Sciatic nerve (tissue), 2 donors: ENCODE data around the gene TBC1D22A. TPM values are rescaled to one million over a fixed set of nuclear protein-coding genes. Genes with fewer than 3 reads are reported as not detected.
A peak's percentile ranks its signal among the peaks of the same experiment; 100 is the strongest.

Source experiments
- ATAC-seq: fragments of 200-7000 bp; cut with Tn5 transposase; one replicate; pipeline ENCODE4 v1.9.1; 2020; ENCODE audit warnings: mild to moderate bottlenecking, moderate library complexity
- DNase-seq: peaks from one replicate; pipeline ENCODE4 v3.0.0-alpha.2; 2020; ENCODE audit warnings: low spot score
- intact Hi-C: fragments of 100-400 bp; cut with DNase I; formaldehyde crosslinking; loops from one replicate; pipeline ENCODE4 v1.14.2; 2022
- total RNA-seq: library from RNA; stranded (reverse); fragmentation: NEBNext Ultra II Directional; extraction: Animal tissue kit (Norgen Biotek cat#: 25700); gene quantifications from one replicate; pipeline ENCODE4 v1.2.1, GENCODE V29; 2021
- donor health status: DM: no; HTN: no; CAD: no.
- donor health status: DM: no; HTN: no; CAD: no.

Gene TBC1D22A
- total RNA-seq, 1 donor from 2014 or later, result 36.3 TPM

- intact Hi-C loops, result no loop called here
- ATAC-seq, result peak; percentile 57
- DNase-seq, result no peak
Measured at GRCh38 chr22:46965555-46966494, 203.4 kb downstream of the TBC1D22A start.

DNA sequence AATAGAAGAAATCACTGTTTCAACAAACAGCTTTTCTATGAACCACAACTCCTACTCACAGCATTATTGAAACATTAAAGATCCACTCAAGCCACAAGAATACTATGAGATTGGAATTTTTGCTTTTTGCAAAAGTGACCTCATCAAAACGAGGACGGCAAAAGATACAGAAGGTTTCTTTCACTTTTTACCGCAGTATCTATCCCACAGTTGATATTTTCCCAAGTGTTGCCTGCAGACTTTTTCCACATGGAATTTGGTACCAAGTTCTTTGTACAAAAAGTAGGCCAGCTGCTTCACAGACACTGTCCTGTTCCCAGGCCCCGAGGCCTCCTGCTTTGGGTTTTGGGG, 204.0 kb downstream of the TBC1D22A start:
- ATAC-seq (no peak), DNase-seq (no peak)
- intact Hi-C loops, result no loop called here

- DNase-seq (no peak), ATAC-seq (no peak)
- intact Hi-C loops, result no loop called here
Measured at GRCh38 chr22:46966846-46967245, 204.4 kb downstream of the TBC1D22A start.

DNA sequence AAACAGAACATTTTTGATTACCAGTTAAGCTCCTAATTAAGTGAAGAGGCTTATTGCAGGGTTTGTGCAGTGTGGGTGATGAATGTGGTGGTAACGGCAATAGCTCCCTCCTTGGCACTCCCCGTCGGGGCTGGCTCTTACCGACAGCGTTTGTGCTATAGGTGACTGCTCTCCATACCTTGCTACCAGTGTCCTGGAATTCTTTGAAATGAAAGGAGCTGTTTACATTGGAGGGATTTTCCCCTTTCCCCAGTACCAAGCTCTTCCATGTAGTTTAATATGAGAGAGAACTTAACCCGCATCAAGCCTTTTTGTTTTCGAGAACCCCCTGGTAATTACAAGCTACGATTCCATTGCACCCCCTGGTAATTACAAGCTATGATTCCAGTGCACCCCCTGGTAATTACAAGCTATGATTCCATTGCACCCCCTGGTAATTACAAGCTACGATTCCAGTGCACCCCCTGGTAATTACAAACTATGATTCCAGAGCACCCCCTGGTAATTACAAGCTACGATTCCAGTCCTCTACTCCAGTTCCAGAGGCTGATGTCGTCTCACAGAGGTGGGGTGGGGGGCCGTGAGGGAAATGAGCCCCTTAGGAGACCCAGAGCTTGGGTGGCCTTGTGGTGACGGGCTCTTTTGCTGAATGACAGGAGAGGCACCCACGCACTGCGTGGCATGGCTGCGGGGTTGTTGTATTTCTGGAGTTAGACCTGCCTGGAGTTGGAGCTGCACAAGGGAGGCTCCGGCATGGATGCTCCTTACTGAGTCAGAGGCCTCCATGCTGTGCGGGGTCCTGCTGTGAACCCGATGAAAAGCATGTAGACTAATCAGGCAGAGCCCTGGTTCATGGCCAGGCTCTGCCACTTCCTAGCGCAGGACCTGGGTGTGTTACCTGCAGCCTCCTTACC, 205.3 kb downstream of the TBC1D22A start:
- intact Hi-C loops, result no loop called here
- DNase-seq, result no peak

GRCh38 chr22:46968359-46968740, 205.9 kb downstream of the TBC1D22A start:
- DNase-seq (no peak), ATAC-seq (no peak)
- intact Hi-C loops, result no loop called here

More for the DNA sequence above, 205.3 kb downstream of the TBC1D22A start:
- ATAC-seq, result no peak

DNA sequence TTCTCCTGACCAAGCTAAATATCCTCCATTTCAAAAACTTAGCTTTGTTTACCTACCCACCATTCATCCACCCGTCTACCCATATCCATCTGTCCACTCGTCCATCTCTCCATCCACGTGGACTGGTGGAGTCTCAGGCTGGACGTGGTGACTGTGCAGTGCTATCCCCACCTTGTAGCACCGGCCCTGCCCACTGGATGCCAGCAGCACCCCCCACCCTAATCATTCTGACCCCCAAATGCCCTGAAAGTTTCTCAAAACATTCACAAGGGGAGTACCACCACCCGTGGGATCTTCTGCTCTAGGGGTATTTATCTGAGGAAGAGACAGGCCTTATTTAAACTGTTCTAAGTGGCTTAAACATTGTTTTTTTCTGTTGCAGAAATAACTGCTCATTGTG, 206.4 kb downstream of the TBC1D22A start:
- ATAC-seq (no peak), DNase-seq (no peak)
- intact Hi-C loops, result no loop called here

GRCh38 chr22:46969491-46969890, 207.0 kb downstream of the TBC1D22A start:
- intact Hi-C loops, result no loop called here
- DNase-seq (no peak), ATAC-seq (no peak)

GRCh38 chr22:46969961-46970360, 207.5 kb downstream of the TBC1D22A start:
- intact Hi-C loops, result no loop called here
- DNase-seq (no peak), ATAC-seq (no peak)

DNA sequence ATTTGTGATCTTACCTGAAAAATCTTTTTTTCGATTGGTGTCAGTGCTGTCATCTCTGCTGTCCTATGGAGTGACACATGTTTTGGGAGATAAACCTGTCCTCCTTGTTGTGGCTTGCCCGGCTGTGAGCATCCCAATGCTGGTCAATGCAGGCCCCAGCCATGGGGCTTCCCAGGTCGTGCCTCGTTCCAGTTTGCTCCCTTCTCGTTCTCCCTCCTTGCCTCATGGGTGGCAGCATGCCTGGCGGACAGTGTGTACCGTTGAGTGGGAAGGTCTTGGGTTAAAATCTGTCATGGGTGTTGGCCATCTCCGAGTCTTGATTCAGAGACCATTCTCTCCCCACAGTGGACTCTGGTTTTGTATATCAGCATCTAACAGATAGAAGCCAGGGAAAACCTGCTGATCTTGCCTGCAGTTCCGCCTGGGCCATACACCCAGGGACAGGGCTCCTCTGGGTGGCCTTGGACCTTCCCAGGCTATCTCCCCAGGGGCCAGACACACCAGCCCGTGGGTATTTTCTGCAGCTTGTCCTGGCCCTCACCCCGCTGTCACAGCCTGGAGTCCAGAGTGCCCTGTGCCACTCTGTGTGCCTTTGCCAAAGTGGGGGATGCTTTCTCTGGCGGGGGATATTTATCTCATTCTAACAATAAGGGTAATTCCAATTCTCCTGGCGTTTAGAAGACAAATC, 208.1 kb downstream of the TBC1D22A start:
- no peak for ATAC-seq
- DNase-seq, result peak; percentile 55
- intact Hi-C loops, result no loop called here

GRCh38 chr22:46971099-46971763, 208.8 kb downstream of the TBC1D22A start:
- intact Hi-C loops, result no loop called here
- ATAC-seq (peak; percentile 75), DNase-seq (peak; percentile 53)

DNA sequence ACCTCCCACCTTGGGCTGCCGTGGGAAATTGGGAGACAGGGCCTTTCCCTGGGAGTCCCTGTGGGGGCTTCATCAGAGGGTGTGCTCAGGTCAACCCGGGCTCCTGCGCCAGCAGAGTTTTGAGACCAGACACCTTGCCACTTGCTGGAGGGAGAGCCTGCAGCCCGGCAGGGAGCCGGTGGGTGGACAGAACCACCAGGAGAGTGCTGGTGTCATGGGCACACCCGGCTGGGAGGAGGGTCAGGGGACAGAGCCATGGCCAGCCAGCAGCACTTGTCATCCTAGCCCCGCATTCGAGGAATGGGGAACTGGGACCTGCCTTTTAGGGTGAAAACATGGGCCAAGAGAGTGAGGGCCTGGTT, 209.3 kb downstream of the TBC1D22A start:
- peak; percentile 54 for DNase-seq
- intact Hi-C loops, result no loop called here

DNA sequence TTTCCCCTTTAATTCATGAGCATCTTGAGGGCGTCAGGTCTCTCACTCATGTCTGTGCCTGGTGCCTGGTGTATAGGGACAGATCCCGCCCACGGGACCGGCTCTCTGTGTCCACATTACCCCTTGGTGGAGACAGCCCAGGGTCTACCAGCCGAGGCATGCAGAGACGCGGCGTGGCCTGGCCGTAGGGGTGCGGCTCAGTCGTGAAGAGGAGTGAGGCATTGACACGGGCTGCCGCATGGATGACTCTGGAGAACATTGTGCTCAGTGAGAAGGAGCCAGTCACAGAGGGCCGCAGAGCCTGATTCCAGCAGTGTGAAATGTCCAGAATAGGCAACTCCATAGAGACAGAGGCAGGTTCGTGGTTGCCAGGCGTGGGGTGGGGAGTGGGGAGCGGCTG, 209.8 kb downstream of the TBC1D22A start:
- intact Hi-C loops, result no loop called here
- DNase-seq (peak; percentile 55), ATAC-seq (no peak)

More for the DNA sequence above, 209.3 kb downstream of the TBC1D22A start:
- no peak for ATAC-seq

DNA sequence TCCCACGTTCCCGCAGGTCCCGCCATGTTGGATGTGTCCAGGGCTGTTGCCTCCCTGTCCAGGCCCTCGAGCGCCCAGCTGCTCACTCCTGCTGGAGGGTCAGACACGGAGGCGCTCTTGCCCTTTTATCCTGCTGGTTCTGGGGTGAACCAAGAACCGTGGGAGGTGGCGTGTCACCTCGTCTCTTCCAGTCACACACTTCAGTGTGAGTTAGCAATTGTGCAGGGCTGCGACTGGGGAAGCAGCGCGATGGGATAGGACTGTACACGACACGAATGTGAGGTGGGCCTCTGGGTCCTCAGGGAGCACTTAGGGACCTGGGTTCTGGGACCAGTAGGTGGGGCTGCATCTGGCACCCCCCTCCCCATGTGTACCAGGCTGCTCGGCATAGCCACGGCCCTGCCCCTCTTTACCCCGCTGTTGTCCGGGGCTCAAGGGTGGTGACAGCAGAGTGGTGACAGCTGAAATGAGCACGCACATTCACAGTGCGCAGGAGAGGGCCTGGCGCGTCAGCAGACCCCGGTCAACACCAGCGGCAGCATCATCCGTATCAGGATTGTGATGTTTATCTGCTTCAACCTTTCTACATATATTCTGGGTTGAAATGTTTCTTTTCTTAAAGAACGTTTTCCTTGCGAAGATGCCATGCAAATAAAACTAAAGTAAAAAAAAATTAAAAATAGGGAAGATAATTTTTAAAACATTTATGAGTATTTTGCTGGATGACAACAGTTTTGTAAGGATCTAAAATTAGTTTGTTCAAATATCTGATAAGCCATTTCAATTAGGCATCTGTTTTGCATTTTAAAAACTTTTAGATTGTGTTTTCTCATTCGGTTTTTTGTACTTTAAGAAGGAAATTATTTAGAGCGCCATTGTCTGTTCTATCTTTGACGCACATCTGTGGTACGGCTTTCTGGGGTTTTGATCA, 210.7 kb downstream of the TBC1D22A start:
- intact Hi-C loops, result no loop called here
- peak; percentile 52 for DNase-seq
- no peak for ATAC-seq

GRCh38 chr22:46974077-46974476, 211.6 kb downstream of the TBC1D22A start:
- no peak for ATAC-seq
- intact Hi-C loops, result no loop called here
- DNase-seq, result peak; percentile 45

- intact Hi-C loops, result no loop called here
- ATAC-seq, result no peak
Measured at GRCh38 chr22:46974631-46975585, 212.5 kb downstream of the TBC1D22A start.

GRCh38 chr22:46976143-46976542, 213.7 kb downstream of the TBC1D22A start:
- DNase-seq, result peak; percentile 53
- ATAC-seq, result no peak
- intact Hi-C loops, result no loop called here

More at GRCh38 chr22:46974631-46975585, 212.5 kb downstream of the TBC1D22A start:
- DNase-seq, result peak; percentile 39

- no peak for DNase-seq
- ATAC-seq, result no peak
- intact Hi-C loops, result no loop called here
Measured at GRCh38 chr22:46976598-46976997, 214.1 kb downstream of the TBC1D22A start.
